GM18907 (cell line): ENCODE measurements around the gene FAM174B.
"Not testable (repeated sequence)": the region's sequence is repeated elsewhere in the genome, so short reads cannot be mapped to it uniquely, and the experiment has no call there.

Experiments used
- ATAC-seq: cut with Tn5 transposase; IDR thresholded peaks from one replicate; pipeline ENCODE4 v1.9.1; 2021; ENCODE audit warnings: mild to moderate bottlenecking, moderate library complexity; ENCODE audit not compliant: unreplicated experiment

The FAM174B gene

GRCh38 chr15:92619145-92620101 lies 36.2 kb downstream of the FAM174B start:
- ATAC-seq, result no peak

- ATAC-seq, result no peak
These were observed 37.7 kb downstream of the FAM174B start for GRCh38 chr15:92617549-92618520.

DNA sequence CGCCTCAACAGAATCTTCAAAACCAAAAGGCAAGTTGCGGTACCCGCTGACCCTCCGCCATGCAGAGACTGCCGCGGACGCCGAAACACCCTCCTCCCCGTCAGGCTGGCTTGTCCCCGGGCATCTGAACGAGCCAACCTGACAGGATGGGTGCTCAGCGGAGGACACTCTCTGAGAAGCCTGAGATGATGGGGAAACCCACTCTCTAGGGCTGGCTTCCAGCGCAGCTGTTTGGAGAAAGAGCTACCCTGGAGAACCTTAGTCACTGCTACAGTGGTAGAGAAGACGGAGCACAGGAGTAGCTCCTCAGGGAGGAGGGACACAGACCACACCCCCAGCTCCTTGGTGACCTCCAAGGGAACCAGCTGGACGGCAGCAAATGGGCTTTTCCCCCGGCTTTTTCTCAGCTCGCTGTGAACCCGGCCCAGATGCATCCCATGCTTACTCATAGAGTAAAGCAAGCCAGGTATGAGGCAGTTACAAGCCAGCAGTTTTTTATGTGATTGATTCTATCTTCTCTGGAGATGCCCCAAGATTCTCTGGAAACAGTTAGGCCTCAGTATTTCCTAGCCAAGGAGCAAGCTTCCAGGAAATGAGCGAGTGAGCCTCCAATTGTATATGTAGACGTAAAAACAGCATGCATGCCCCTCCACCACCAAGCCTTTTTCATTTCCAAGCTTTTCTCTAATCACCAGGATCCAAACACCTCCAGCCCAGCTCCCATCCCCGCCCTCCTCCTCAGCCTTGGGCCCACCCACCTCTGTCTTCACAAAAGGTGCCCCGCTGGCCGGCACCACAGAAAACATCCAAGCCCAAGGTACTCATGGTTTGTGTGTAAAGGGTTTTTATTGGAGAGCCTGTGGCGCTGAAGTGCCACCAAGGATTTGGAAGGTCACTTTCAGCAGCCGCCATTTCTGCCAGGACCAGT lies 38.7 kb downstream of the FAM174B start:
- ATAC-seq, result no peak

GRCh38 chr15:92614791-92615785 lies 40.5 kb downstream of the FAM174B start:
- no peak for ATAC-seq

- no peak for ATAC-seq
These were observed 41.3 kb downstream of the FAM174B start for GRCh38 chr15:92614301-92614700.

GRCh38 chr15:92613841-92614240 lies 41.7 kb downstream of the FAM174B start:
- ATAC-seq, result no peak

GRCh38 chr15:92612891-92613290 lies 42.7 kb downstream of the FAM174B start:
- no peak for ATAC-seq

DNA sequence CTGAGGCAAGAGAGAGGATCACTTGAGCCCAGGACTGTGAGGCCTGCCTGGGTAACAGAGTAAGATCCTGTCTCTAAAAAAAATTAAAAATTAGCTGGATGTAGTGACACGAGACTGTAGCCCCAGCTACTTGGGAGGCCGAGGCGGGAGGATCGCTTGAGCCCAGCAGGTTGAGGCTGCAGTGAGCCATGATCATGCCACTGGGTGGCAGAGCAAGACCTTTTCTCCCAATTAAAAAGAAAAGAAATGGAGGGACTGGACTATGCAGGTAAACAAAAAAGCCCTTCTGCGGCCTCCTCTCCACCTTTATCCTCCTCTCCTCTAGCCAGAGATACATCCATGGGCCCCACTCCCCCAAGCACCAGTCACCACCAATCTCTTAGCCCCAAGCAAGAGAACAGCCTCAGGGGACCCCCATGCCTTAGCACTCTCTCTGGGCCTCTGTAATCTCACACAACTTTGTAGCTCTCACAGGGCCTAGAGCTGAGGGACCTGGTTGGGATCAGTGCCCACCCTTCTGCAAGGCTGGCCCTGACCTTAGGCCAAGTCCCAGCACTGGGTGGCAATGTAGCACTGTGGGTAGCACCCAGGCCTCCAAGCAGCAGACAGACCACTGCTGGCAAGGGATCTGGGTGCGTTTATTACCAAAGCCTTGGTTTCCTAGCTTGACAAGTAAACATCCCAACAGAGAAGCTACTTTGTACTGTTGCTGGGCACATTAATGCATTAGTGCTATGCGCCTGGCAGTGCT lies 43.4 kb downstream of the FAM174B start:
- ATAC-seq, result no peak

DNA sequence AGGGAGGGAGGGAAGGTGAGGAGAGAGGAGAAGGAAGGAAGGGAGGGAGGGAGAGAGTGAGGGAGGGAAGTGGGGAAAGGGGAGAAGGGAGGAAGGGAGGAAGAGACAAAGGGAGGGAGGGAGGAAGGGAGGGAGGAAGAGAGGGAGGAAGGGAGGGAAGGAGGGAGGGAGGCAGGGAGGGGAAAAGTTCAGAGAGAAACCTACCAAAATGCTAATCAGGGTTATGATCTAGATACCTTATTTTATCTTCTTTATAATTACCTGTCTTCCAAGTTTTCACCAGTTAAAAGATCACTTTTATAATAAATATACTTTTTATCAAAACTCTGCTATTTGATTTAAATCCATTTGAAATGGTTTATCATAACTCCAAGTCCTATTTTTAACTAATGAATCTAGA lies 44.4 kb downstream of the FAM174B start:
- no peak for ATAC-seq

- no peak for ATAC-seq
These were observed 45.5 kb downstream of the FAM174B start for GRCh38 chr15:92610101-92610520.

DNA sequence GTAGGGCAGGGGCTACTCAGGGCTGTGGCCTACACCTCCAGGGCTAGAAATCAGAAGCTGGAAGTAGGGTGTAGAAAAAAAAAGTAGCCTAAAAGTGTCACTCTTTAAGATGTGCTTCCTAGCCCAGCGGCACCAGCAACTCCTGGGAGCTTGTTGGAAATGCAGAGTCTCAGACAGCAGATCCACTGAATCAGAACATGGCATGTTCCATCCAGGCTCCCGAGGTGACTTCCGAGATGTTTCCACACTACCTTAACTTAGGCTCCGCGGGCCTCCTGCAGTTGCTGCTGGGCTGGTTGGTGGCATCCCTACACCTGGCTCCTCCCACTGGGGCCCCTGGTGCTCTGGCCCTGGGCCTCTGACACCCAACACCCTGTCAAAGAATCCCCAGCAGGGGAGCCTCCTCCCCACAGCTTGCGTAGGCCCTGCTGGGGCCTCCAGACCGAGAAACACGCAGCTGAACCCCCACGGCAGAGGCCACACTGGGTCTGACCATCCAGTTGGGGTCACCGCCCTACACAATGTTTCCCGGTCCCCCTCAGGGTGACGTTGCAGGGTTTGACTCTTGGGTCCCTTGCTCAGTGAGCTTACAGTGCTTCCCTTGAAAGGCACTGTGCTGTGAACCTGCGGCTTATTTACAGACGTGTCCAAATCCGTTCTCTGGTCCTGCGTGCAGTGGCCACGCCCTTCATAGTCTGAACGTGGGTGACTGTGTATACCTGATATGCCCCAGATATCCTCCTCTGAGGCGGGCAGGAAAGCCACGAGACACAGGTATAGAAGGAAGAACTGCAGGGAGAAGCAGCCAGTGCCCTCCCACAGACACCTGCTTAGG lies 46.5 kb downstream of the FAM174B start:
- no peak for ATAC-seq

GRCh38 chr15:92606836-92607150 lies 48.8 kb downstream of the FAM174B start:
- ATAC-seq, result not testable (repeated sequence)

- no peak for ATAC-seq
These were observed 49.3 kb downstream of the FAM174B start for GRCh38 chr15:92606126-92606835.

- ATAC-seq, result no peak
These were observed 50.2 kb downstream of the FAM174B start for GRCh38 chr15:92605225-92605944.

DNA sequence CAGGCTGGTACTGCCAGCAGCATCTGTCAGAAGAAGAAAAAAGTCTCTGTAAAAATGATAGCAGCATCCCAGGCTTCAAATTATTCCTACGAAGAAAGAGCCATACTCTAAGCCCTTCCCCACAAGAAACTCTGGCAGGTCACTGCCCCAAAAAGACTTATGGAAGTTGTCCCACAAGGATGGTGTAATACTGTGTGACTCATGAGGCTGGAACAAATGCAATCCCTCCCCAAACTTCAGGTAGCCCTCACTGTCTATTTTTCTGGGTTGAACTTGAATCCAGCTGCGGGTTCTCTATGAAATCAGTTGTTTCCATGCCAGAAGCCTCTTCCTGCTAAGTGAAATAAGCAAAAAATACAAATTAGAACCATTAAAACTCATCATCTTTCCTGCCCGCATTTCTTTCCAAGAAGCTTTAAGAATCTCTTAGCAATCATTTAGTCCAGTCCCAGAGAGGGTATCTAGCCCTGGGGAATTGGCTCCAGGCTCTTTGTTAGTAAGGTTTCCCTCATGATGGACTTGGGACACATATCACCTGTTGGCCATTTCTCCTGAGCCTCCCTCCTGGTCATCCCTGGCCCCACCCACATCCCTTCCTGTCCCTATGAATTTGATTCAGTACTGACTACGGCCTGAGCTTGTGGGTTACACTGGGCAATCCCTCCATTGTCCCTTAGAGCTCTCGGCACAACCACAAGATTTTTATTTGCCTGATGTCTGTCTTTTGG lies 51.7 kb downstream of the FAM174B start:
- ATAC-seq, result no peak

- no peak for ATAC-seq
These were observed 52.3 kb downstream of the FAM174B start for GRCh38 chr15:92603278-92603677.
